ENCODE results near the gene LRMDA.

Gene LRMDA

GRCh38 chr10:75956624-75957023 is 525.2 kb downstream of the LRMDA start:
- no peak for DNase-seq (ENCODE audit: low spot score)

GRCh38 chr10:75957314-75958120 is 526.1 kb downstream of the LRMDA start:
- no peak for DNase-seq (ENCODE audit: low spot score)

- no peak for DNase-seq (ENCODE audit: low spot score)
These were observed 527.8 kb downstream of the LRMDA start for GRCh38 chr10:75959209-75959608.

GRCh38 chr10:75959912-75960311 is 528.5 kb downstream of the LRMDA start:
- DNase-seq (ENCODE audit: low spot score) = no peak

- no peak for DNase-seq (ENCODE audit: low spot score)
These were observed 531.1 kb downstream of the LRMDA start for GRCh38 chr10:75962395-75963061.

- DNase-seq (ENCODE audit: low spot score) = no peak
These were observed 536.1 kb downstream of the LRMDA start for GRCh38 chr10:75967491-75967890.

- DNase-seq (ENCODE audit: low spot score) = no peak
These were observed 537.6 kb downstream of the LRMDA start for GRCh38 chr10:75969031-75969430.

GRCh38 chr10:75971402-75972211 is 540.2 kb downstream of the LRMDA start:
- DNase-seq (ENCODE audit: low spot score) = no peak

- no peak for DNase-seq (ENCODE audit: low spot score)
These were observed 541.3 kb downstream of the LRMDA start for GRCh38 chr10:75972491-75973276.

GRCh38 chr10:75974080-75974479 is 542.7 kb downstream of the LRMDA start:
- DNase-seq (ENCODE audit: low spot score) = no peak

- DNase-seq (ENCODE audit: low spot score) = no peak
These were observed 545.3 kb downstream of the LRMDA start for GRCh38 chr10:75976681-75977080.

- no peak for DNase-seq (ENCODE audit: low spot score)
These were observed 545.7 kb downstream of the LRMDA start for GRCh38 chr10:75977139-75977538.

- DNase-seq (ENCODE audit: low spot score) = no peak
These were observed 546.8 kb downstream of the LRMDA start for GRCh38 chr10:75978213-75978612.

GRCh38 chr10:75980419-75981002 is 549.1 kb downstream of the LRMDA start:
- DNase-seq (ENCODE audit: low spot score) = no peak

GRCh38 chr10:75982611-75983369 is 551.4 kb downstream of the LRMDA start:
- no peak for DNase-seq (ENCODE audit: low spot score)

- no peak for DNase-seq (ENCODE audit: low spot score)
These were observed 552.6 kb downstream of the LRMDA start for GRCh38 chr10:75984067-75984466.

GRCh38 chr10:75987616-75988015 is 556.2 kb downstream of the LRMDA start:
- DNase-seq (ENCODE audit: low spot score) = no peak

GRCh38 chr10:75994357-75995040 is 563.1 kb downstream of the LRMDA start:
- DNase-seq (ENCODE audit: low spot score) = no peak

GRCh38 chr10:75995041-75995430 is 563.6 kb downstream of the LRMDA start:
- DNase-seq (ENCODE audit: low spot score) = no peak

GRCh38 chr10:75995720-75996119 is 564.3 kb downstream of the LRMDA start:
- DNase-seq (ENCODE audit: low spot score) = no peak

Data from CD4-positive, alpha-beta T cell treated with Interleukin-2 at 100 ng/mL for 4 hours (primary cell).